Measurements from ENCODE around the gene TTYH3.

- TF ChIP-seq POLR2A (IDR thresholded peaks at IDR 0.05) = no peak
- TF ChIP-seq, protein P1, sequence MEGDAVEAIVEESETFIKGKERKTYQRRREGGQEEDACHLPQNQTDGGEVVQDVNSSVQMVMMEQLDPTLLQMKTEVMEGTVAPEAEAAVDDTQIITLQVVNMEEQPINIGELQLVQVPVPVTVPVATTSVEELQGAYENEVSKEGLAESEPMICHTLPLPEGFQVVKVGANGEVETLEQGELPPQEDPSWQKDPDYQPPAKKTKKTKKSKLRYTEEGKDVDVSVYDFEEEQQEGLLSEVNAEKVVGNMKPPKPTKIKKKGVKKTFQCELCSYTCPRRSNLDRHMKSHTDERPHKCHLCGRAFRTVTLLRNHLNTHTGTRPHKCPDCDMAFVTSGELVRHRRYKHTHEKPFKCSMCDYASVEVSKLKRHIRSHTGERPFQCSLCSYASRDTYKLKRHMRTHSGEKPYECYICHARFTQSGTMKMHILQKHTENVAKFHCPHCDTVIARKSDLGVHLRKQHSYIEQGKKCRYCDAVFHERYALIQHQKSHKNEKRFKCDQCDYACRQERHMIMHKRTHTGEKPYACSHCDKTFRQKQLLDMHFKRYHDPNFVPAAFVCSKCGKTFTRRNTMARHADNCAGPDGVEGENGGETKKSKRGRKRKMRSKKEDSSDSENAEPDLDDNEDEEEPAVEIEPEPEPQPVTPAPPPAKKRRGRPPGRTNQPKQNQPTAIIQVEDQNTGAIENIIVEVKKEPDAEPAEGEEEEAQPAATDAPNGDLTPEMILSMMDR (IDR thresholded peaks at IDR 0.05) = no peak
These were observed 8.7 kb upstream of the TTYH3 start for GRCh38 chr7:2622869-2623697.

All from suprapubic skin (tissue), 3 donors.